Stimulated activated CD4-positive, alpha-beta T cell treated with anti-CD3 and anti-CD28 coated beads, Interleukin-15, amount 100 ng/mL, for 1 hour (primary cell): ENCODE results near the gene FAM221A.
"Not testable (repeated sequence)": the region's sequence is repeated elsewhere in the genome, so short reads cannot be mapped to it uniquely, and the experiment has no call there.

Experiments
- DNase-seq, 2 donors: peaks; one replicate each; pipeline ENCODE4 v3.0.0-alpha.2; 2020; ENCODE audit warnings: low read depth in 1 of 2, low spot score in 1 of 2

Gene FAM221A

DNA sequence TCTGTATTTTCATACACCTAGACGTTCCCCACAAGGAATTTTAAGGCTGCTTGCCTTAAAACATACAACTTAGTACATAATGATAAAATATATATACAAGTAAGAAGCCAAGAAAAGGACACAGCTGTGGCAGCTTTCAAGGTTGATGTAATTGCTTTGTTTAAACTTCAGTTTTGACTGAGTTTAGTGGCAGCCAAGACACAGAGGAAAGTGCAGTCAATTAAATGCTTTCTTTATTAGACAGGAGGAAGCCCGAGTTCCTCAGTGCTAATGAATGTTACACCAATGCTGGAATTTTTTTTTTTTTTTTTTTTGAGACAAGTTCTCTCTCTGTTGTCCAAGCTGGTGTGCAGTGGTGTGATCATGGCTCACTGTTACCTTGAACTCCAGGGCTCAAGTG, 18.8 kb downstream of the FAM221A start:
- DNase-seq, result no peak

DNA sequence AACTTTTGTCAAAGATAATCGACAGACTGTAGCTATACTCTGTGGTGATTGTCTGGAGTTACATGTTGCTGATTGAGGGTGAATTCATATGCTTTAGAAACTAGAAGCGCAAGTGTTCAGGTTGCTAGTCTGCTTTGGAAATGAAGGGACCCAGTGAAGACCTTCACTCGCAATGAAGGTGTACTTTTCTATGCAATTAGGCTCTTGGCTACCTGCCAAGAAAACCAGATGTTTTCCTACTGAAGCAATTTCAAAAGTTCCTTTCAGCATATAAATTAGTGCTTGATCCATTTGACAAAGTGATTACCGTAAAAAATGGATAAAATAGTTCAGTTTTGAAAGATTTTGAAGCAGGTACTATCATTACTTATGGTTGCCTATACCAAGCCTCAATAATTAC, 20.0 kb downstream of the FAM221A start:
- no peak for DNase-seq

DNA sequence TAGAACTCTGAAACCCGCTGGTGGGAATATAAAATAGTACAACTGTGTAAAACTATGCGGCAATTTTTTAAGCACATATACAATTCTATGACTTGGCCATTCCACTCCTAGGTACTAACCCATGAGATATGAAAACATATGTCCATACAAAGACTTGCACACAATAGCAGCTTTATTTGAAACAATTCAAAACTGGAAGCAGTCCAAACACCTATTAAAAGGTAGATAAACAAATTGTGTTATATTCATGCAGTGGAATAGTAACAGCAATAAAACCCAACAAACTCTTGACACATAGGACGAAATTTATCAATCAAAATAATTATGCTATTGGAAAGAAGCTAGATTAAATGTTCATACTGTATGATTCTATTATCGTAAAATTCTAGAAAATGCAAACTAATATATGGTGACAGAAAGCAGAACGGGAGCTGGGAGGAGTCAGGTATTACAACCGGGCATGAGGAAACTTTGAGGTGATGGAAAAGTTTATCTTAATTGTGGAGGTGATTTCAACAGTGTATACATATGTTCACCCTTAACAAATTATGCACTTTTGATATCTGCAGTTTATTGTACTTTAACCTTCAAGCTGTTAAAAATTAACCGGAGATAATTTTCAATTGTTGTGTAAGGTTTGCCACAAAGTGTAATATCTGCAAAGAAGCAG, 29.2 kb downstream of the FAM221A start:
- no peak for DNase-seq

DNA sequence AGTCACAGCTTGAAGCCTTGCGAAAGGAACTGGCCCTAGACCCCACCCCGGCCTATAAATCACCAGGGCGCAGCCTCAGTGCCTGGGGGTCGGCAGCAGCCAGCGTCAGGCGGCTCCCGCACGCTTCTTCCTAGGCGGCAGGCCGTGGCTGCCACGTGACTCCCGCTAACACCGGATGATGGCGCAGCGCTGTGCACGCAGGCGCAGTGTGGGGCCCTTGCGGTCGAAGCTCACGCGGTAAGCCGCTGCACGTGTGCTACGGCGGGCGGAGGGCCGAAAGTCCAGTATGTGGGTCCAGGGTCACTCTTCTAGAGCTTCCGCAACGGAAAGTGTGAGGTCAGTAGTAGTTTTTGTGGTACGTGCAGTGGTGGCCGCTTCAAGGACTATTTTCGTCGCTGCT, 30.0 kb downstream of the FAM221A start, which contains the start of gene STK31:
TSS of gene STK31 (plus strand) at position 220 of the 400 bp plus-strand sequence. CDS start at position 287, 67 bp downstream.
- no peak for DNase-seq

DNA sequence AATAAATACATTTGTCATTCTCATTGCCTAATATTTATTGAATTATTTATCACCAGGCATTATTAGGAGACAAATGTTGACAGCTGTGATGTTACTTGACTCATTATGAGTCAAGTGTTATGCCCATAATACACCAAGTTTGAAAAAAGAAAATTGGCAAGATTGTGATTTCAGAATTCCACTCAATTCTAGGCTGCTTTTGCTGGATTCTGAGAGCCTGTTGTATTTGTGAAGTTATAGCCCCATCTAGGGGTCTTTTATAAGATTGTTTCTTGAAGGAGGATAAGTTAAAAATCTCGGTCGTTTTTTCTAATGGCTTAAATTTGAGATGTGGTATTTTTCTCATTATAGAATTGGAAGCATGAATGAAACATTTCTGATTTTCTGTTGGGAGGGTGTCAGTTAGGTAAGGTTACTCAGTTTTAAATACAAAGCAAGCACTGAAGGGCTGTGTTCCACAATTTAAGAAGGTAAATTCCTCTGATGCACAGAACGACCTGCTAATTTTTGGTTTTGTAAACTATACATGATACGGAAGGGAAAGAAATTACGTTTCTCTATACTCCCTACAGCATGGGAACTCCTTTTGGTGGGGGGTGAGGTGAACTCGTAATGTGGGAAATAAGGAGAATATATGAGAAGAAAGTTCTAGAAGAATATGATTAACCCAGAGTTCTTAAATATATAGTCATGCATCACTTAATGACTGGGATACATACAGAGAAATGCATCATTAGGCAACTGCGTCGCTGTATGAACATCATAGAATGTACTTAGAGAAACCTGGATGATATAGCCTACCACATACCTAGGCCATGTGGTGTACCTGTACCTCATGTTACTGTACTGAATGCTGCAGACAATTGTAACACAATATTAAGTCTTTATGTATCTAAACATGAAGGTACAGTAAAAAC, 32.6 kb downstream of the FAM221A start:
- no peak for DNase-seq

DNA sequence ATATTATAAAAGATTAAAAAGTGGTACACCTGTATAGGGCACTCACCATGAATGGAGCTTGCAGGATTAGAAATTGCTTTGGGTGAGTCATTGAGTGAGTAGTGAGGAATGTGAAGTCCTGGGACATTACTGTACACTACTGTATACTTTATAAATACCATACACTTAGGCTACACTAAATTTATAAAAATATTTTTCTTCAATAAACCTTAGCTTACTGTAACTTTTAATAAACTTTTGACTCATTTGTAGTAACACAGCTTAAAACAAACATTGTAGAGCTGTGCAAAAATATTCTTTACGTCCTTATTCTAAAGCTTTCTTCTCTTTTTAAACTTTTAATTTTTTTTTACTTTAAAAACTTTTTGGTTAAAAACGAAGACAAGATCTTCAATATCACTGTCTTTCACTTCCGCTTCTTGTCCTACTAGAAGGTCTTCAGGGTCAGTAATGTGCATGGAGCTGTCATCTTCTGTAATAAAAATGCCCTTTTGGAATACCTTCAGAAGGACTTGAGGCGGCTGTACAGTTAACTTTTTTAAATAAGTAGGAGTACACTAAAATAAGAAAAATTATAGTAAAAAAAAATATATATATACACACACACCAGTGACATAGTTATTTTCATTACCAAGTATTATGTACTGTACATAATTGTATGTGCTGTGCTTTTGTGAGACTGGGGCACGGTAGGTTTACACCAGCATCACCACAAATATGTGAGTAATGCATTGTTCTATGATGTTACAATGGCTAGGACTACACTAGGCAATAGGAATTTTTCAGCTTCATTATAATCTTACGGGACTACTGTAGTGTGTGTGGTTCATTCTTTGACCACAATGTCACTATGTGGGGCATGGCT, 33.5 kb downstream of the FAM221A start:
- DNase-seq, result no peak

DNA sequence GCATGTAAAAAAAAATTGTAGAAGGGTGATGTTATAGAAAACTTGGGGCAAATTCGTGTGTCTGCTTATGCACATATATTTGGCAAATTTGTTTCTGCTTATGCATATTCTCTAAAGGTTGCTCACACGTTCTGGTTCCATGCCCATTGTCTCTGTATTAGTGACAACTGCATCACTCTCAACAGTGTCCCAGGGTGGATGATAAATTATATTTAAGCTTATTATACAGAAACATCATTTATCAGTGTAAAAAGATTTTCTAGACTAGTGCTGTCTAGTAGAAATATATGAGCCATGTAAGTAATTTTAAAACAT, 34.1 kb downstream of the FAM221A start:
- DNase-seq, result no peak

DNA sequence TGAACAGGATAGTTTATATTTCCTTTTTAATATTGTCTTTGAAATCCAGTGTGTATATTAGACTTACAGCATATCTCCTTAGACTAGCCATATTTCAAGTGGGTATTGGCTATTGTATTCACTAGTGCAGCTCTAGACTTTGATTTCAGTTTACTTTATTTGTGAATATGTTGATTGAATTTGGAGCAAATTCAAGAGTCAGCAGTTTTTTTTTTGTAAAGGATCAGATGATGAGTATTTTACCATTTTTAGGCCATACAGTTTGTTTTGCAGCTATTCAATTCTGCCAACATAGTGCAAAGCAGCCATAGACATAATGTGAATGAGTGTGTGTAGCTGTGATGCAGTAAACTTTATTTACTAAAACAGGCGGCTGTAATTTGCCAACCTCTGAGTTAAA, 34.6 kb downstream of the FAM221A start:
- DNase-seq, result no peak

DNA sequence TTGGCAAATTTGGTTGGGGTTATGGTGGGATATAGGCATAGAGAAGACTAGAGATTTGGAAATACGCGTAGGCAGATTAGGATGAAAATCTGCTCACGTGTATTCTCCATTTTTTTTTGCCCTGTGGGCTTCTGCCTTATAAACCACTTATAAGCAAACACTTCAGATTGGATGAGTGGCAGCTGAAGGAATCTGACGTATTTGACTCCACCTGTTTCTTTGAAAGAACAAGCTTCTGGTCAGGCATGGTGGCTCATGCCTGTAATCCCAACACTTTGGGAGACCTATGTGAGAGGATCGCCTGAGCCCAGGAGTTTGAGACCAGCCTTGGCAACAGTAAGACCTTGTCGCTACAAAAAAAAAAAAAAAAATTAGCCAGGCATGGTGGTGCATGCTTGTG, 35.1 kb downstream of the FAM221A start:
- no peak for DNase-seq

DNA sequence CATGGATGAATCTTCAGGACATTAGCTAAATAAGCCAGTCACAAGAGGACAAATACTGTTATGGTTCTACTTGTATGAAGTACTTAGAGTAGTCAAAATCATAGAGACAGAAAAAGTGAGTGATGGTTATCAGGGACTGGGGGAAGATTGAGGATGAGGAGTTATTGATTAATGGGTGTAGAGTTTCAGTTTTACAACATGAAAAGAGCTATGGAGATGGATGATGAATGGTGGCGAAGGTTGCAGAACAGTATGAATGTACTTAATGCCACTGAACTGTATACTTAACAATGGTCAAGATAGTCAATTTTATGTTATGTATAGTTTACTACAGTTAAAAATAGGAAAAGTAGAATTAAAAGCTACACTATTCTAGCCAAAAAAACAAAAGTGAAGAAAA, 37.8 kb downstream of the FAM221A start:
- no peak for DNase-seq

DNA sequence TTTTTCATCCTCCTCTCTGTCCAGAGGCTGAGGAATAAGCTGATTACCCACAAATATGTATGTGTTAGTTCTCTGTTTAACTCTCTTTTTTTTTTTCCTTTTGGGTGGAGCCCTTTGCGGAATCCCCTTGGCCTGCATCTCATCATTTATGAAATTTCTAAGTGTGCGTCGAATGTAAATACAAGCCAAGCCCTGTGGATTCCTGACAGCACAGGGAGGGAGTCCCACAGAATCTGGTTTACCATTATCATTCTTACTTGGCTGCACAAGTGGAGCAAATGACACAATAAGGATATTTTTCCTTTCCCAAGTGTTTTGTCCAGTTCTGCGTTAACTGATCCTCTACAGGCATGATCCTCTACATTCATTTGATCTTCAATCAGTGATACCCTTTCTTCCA, 41.5 kb downstream of the FAM221A start:
- no peak for DNase-seq

DNA sequence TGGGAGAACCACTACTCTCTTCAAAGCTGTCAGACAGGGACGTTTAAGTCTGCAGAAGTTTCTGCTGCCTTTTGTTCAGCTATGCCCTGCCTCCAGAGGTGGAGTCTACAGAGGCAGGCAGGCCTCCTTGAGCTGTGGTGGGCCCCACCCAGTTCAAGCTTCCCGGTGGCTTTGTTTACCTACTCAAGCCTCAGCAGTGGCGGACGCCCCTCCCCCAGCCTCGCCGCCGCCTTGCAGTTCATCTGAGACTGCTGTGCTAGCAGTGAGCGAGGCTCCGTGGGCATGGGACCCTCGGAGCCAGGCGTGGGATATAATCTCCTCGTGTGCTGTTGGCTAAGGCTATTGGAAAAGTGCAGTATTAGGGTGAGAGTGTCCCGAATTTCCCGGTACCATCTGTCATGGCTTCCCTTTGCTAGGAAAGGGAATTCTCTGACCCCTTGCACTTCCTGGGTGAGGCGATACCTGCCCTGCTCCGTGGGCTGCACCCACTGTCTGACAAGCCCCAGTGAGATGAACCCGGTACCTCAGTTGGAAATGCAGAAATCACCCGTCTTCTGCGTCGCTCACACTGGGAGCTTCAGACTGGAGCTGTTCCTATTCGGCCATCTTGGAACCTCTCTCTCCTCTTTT, 42.7 kb downstream of the FAM221A start:
- not testable (repeated sequence) for DNase-seq

DNA sequence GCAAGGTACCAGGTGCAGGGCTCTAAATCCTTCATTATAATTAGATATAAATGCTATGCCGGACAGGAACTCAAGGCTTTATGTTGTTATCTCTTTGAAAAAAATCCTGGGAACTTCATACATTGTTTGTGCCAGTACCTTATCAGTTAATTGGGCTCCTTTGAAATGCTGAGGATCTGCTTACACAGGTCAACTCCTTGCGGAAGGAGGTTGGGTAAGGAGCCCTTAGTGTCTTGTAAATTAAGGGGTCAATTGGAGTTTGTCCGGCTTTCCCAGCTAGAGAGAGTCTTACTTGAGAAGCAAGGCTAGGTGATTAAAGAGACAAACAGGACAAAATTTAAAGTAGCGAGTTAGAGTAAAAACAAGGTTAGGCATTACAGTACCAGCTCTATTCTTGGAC, 44.1 kb downstream of the FAM221A start:
- not testable (repeated sequence) for DNase-seq

DNA sequence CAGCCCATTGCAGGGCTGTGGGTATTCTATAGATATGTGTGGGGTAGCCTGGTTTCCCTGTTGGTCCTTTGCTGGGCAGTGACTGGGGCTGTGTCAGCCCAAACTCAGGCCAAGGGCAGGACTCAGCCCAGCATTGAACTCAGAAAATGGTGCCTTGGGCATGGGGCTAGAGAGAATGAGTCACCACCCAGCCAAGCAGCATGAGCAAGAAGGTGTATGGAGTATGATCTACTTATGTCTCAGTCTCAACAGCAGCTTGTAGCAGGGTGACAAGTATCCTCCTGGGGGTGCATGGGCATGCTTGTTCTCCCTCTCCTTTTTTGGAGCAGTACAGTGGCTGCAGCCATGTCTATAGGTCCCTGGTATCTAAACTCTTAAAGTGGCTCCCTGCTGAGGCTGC, 62.1 kb downstream of the FAM221A start:
- DNase-seq, result no peak

DNA sequence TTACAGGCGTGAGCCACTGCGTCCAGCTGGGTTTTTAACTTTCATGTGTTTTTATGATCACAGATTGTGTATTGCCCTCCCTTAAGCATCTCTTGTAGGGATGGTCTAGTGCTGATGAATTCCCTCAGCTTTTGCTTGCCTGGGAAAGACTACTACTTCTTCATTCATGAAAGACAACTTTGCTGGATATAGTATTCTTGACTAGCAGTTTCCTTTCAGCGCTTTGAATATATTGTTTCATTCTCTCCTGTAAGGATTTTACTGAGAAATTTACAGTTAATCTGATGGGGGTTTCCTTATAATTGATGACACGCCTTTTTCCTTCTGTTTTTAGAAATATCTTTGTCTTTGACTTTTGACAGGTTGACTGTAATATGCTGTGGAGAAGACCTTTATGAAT, 63.2 kb downstream of the FAM221A start:
- DNase-seq, result no peak

DNA sequence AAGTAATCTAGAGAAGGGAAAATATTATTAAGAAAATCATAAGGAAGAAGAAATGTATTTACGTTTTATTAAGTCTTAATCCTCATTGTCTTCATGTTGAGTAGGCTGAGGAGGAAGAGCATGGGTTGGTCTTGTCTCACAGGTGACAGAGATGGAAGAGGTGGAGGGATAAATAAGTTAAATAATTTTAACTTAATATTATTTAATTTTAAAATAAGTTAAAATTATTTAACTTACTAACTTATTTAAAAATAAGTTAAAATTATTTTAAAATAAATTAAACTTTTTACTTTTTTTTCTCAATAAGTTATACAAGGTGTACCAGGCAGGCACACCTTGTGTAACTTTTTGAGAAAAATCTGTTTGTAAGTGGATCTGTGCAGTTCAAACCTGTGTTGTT, 66.6 kb downstream of the FAM221A start:
- DNase-seq, result no peak

DNA sequence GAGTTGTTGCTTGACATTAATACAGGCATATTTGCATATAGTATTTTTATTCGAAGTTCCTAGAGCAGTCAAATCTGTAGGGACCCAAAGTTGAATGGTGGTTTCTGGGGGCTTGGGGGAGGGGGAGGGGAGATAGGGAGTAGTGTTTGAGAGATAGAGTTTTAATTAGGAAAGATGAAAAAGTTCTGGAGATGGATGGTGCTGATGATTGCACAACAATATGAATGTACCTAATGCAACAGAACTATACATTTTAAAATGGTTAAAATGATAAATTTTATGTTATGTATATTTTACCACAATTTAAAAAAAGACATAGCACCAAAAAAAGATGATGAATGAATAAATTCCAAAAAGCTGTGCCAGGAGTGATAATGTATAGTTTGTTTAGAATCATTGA, 71.9 kb downstream of the FAM221A start:
- no peak for DNase-seq
